ENCODE measurements around the gene OLFM1. TPM values are rescaled to one million over a fixed set of nuclear protein-coding genes. Genes with fewer than 3 reads are reported as not detected.

The OLFM1 gene
- total RNA-seq, 1 donor from 2014 or later: 0.37 TPM

DNA sequence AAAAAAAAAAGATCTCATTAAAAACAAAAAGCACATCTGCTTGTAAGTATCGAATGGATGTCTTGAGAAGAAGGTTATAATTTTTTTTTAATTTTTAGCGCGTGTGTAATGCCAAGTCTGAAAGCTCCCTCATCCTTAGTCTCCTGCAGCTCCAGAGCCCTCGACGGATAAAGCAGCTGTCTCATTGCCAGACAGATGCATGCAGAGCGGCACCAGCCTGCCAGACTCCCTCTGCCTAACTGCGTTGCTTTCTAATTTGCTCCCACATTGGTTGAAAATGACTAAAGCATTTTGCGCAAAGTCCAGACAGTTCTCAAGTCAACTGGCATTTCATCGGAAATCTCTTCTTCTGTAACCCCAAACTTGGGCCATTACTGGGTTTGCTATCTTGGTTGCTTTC lies 29.4 kb downstream of the OLFM1 start:
- H3K27ac Mint-ChIP-seq: no peak overlapping the region
- DNase-seq (ENCODE audit: low spot score): no peak
- no peaks in the 10 kb centered on the region for H3K9me3 Mint-ChIP-seq
- no peak overlapping the region for H3K4me3 Mint-ChIP-seq (ENCODE audit: low read depth)
- intact Hi-C loops (cut with micrococcal nuclease): no loop called here
- H3K36me3 Mint-ChIP-seq (ENCODE audit: low read depth): no peaks in the 10 kb centered on the region
- H3K27me3 Mint-ChIP-seq (ENCODE audit: low read depth): no peaks in the 10 kb centered on the region
- no peaks in the 10 kb centered on the region for H3K4me1 Mint-ChIP-seq (ENCODE audit: low read depth)

DNA sequence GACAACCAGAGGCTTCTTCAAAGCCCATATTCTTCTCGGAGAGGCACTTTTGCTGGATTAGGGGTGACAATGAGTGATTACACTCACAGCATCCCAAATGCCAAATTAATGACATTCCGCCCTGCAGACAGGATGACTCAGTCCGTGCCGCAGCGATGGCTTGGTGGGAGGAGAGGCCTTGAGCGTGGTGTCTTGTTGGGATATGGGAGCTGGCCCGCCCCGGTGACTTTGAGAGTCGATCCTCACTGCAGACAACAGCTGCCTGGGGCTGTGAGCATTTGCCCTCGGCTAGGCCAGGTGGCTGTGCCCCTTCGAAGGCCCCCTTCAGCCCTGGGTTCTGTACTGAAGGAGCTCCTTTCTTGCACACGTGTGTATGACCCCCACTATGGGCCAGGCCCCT lies 29.8 kb downstream of the OLFM1 start:
- no peaks in the 10 kb centered on the region for H3K36me3 Mint-ChIP-seq (ENCODE audit: low read depth)
- no peaks in the 10 kb centered on the region for H3K27me3 Mint-ChIP-seq (ENCODE audit: low read depth)
- H3K27ac Mint-ChIP-seq: no peak overlapping the region
- H3K9me3 Mint-ChIP-seq: no peaks in the 10 kb centered on the region
- DNase-seq (ENCODE audit: low spot score): no peak
- no peaks in the 10 kb centered on the region for H3K4me1 Mint-ChIP-seq (ENCODE audit: low read depth)
- H3K4me3 Mint-ChIP-seq (ENCODE audit: low read depth): no peak overlapping the region
- intact Hi-C loops (cut with micrococcal nuclease): no loop called here

DNA sequence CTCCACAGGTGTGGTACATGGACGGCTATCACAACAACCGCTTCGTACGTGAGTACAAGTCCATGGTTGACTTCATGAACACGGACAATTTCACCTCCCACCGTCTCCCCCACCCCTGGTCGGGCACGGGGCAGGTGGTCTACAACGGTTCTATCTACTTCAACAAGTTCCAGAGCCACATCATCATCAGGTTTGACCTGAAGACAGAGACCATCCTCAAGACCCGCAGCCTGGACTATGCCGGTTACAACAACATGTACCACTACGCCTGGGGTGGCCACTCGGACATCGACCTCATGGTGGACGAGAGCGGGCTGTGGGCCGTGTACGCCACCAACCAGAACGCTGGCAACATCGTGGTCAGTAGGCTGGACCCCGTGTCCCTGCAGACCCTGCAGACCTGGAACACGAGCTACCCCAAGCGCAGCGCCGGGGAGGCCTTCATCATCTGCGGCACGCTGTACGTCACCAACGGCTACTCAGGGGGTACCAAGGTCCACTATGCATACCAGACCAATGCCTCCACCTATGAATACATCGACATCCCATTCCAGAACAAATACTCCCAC lies 32.1 kb downstream of the OLFM1 start:
- Mint-ChIP-seq H3K27me3 (ENCODE audit: low read depth) (no peaks in the 10 kb centered on the region), H3K9me3 (no peaks in the 10 kb centered on the region), H3K36me3 (ENCODE audit: low read depth) (no peaks in the 10 kb centered on the region), H3K4me1 (ENCODE audit: low read depth) (no peaks in the 10 kb centered on the region), H3K27ac (no peak overlapping the region), H3K4me3 (ENCODE audit: low read depth) (no peak overlapping the region)
- intact Hi-C loops (cut with micrococcal nuclease): no loop called here
- no peak for DNase-seq (ENCODE audit: low spot score)

DNA sequence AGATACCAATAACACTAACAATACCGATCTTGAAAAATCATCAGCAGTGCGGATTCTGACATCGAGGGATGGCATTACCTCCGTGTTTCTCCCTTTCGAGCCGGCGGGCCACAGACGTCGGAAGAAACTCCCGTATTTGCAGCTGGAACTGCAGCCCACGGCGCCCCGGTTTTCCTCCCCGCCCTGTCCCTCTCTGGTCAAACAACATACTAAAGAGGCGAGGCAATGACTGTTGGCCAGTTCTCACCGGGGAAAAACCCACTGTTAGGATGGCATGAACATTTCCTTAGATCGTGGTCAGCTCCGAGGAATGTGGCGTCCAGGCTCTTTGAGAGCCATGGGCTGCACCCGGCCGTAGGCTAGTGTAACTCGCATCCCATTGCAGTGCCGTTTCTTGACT lies 32.8 kb downstream of the OLFM1 start:
- H3K27ac Mint-ChIP-seq: no peak overlapping the region
- no peaks in the 10 kb centered on the region for H3K27me3 Mint-ChIP-seq (ENCODE audit: low read depth)
- intact Hi-C loops (cut with micrococcal nuclease): no loop called here
- no peaks in the 10 kb centered on the region for H3K9me3 Mint-ChIP-seq
- no peaks in the 10 kb centered on the region for H3K36me3 Mint-ChIP-seq (ENCODE audit: low read depth)
- DNase-seq (ENCODE audit: low spot score): no peak
- H3K4me3 Mint-ChIP-seq (ENCODE audit: low read depth): no peak overlapping the region
- H3K4me1 Mint-ChIP-seq (ENCODE audit: low read depth): no peaks in the 10 kb centered on the region

DNA sequence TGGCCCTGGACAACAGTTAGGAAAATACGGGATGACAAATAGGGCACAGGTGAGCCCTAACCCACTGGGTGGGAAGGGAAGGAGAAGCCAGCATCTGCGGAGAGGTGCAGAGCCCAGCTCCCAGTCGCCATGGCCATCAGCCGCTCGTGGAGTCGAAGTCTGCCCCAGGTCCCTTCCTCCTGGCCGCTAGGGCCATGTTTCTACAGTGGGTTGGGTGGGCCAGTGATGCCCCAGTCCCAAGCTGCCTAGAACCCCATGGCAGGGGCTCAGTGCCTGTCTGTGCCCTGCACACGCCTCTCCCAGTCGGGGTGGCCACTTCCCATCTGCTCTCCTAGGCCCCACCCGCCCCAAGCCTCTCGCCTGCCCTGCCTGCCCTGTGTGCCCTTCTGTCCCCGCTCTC lies 34.8 kb downstream of the OLFM1 start:
- H3K4me3 Mint-ChIP-seq (ENCODE audit: low read depth): no peak overlapping the region
- intact Hi-C loops (cut with micrococcal nuclease): no loop called here
- no peaks in the 10 kb centered on the region for H3K9me3 Mint-ChIP-seq
- no peak overlapping the region for H3K27ac Mint-ChIP-seq
- no peak for DNase-seq (ENCODE audit: low spot score)
- H3K27me3 Mint-ChIP-seq (ENCODE audit: low read depth): no peaks in the 10 kb centered on the region
- no peaks in the 10 kb centered on the region for H3K36me3 Mint-ChIP-seq (ENCODE audit: low read depth)
- no peaks in the 10 kb centered on the region for H3K4me1 Mint-ChIP-seq (ENCODE audit: low read depth)

DNA sequence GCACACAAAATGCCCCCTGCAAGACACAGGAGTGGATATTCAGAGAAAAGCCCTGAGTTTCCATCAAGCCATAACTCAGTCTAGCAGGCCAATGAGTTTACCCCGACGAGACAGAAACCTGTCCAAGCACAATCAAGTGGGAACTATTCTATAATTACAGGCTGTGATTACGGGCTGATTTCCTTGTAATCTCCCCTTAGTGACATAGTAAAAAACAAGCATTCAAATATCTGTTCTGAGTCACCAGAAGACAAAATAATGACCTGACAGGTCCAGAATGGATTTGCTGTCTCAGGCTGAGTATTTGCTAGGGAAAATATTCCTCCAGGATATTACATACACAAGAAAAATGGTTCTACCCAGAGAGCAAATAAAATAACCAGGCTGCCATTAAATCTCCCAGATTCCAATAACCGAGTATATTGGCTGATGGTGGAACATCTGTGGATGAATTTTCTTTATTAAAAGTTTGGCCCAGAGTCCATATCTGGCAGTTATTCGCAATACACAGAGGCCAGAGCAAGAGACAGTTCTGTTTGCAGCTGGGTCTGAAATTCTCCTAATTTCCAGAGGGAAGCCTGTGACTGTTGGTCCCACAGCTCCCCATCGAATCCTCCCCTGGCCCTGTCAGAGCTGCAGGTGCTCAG lies 35.8 kb downstream of the OLFM1 start:
- no peak overlapping the region for H3K27ac Mint-ChIP-seq
- H3K27me3 Mint-ChIP-seq (ENCODE audit: low read depth): no peaks in the 10 kb centered on the region
- H3K4me3 Mint-ChIP-seq (ENCODE audit: low read depth): no peak overlapping the region
- intact Hi-C loops (cut with micrococcal nuclease): no loop called here
- H3K9me3 Mint-ChIP-seq: no peaks in the 10 kb centered on the region
- H3K4me1 Mint-ChIP-seq (ENCODE audit: low read depth): no peaks in the 10 kb centered on the region
- no peaks in the 10 kb centered on the region for H3K36me3 Mint-ChIP-seq (ENCODE audit: low read depth)
- no peak for DNase-seq (ENCODE audit: low spot score)

DNA sequence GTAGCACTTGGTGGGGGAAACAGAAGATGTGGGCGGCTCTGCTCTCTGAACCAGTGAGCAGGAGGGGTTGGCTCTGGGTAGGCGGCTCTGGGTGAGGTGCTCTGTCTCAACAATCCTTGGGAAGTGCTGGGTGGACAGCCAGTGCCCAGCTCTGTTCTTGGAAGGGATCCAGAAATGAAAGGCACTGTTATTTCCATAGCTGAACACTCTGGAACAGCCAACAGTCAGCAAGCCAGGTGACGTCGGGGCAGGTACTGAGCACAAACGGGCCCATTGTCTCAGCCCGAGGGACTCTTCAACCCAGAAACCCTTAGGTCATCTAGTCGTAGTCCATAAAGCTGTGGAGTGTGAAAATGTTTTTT lies 36.3 kb downstream of the OLFM1 start:
- no peaks in the 10 kb centered on the region for H3K27me3 Mint-ChIP-seq (ENCODE audit: low read depth)
- no peaks in the 10 kb centered on the region for H3K9me3 Mint-ChIP-seq
- H3K36me3 Mint-ChIP-seq (ENCODE audit: low read depth): no peaks in the 10 kb centered on the region
- no peak for DNase-seq (ENCODE audit: low spot score)
- H3K4me3 Mint-ChIP-seq (ENCODE audit: low read depth): no peak overlapping the region
- H3K27ac Mint-ChIP-seq: no peak overlapping the region
- intact Hi-C loops (cut with micrococcal nuclease): no loop called here
- no peaks in the 10 kb centered on the region for H3K4me1 Mint-ChIP-seq (ENCODE audit: low read depth)

DNA sequence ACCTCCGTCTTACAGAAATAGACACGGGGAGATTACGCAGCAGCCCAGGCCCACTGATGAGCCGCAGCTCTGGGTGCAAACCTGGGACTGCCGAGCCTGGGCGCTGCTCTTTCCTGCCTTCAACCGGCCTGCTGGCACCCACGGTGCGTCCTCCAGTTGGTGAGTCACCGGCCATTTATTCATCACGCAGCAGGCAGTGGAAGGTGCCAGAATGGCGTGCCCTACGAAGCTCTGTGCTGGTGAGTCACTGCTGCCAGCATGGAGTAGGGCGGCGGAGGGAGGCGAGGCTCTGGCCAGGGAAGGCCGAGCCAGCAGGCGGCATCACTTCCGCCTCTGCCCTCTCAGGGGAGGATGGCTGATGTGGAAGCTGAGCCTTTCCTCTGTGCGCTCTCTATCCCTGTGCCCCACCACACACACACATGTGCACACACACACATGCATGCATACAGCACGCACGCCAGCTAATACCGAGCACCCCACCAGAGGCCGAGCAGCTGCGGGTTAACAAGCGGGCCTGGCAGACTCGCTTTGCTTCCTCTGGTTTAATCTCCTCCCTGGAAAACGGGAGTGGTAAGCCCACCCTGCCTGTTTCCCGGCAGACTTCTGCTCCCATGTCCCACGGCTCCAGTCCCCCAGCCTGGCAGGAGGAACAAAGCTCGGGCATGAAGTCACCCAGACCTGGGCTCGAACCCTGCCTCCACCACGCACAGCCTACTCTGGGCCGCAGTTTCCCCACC lies 39.2 kb downstream of the OLFM1 start:
- H3K27ac Mint-ChIP-seq: no peak overlapping the region
- no peaks in the 10 kb centered on the region for H3K27me3 Mint-ChIP-seq (ENCODE audit: low read depth)
- intact Hi-C loops (cut with micrococcal nuclease): no loop called here
- H3K4me1 Mint-ChIP-seq (ENCODE audit: low read depth): no peaks in the 10 kb centered on the region
- no peak for DNase-seq (ENCODE audit: low spot score)
- no peaks in the 10 kb centered on the region for H3K36me3 Mint-ChIP-seq (ENCODE audit: low read depth)
- H3K9me3 Mint-ChIP-seq: no peaks in the 10 kb centered on the region
- no peak overlapping the region for H3K4me3 Mint-ChIP-seq (ENCODE audit: low read depth)

DNA sequence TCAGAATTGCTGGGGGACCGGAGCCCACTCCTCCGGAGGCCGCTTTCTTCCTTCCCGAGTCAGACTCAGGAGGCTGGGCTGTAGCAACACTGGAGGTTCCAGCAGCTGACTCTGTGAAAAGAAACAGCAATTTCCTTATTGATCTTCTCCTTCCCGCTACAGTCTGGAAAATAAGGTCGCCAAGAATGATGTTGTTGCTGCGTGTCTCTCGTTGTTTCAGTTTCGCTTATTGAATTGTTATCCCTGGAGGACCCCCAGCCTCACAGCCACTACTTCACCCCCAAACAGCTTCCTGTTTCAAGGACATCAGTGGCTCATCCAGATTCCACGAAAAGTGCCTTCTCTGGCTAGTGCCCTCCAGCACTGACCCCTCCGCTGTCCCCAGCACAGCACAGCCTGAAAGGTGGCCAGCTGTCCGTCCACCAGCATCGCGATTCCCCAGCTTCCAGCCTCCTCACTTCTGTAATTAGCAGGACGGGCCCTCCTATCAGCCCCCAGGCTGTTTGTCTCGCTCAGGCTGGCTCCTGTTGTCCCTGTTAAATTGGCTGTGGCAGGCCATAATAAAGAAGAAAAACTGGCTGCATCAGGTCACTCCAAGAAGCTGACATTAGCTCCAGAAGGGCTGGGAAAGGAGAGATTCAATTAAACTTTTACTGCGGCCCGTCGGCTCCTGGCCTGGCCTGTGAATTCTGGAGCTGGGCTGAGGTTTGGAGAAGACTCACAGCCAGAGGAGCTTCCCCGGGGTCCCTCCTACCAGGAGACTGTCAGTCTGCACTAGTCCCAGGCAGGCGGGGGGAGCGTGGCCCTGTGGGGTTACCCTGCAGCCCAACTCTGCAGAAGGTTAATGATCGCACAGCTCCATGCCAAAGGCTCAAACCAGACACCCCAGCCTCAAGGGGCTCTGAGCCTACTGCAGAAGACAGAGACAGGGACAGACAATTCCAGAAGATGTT lies 40.5 kb downstream of the OLFM1 start:
- Mint-ChIP-seq H3K9me3 (no peaks in the 10 kb centered on the region), H3K4me3 (ENCODE audit: low read depth) (no peak overlapping the region), H3K27me3 (ENCODE audit: low read depth) (no peaks in the 10 kb centered on the region), H3K36me3 (ENCODE audit: low read depth) (no peaks in the 10 kb centered on the region), H3K27ac (no peak overlapping the region), H3K4me1 (ENCODE audit: low read depth) (no peaks in the 10 kb centered on the region)
- intact Hi-C loops (cut with micrococcal nuclease): no loop called here
- no peak for DNase-seq (ENCODE audit: low spot score)

DNA sequence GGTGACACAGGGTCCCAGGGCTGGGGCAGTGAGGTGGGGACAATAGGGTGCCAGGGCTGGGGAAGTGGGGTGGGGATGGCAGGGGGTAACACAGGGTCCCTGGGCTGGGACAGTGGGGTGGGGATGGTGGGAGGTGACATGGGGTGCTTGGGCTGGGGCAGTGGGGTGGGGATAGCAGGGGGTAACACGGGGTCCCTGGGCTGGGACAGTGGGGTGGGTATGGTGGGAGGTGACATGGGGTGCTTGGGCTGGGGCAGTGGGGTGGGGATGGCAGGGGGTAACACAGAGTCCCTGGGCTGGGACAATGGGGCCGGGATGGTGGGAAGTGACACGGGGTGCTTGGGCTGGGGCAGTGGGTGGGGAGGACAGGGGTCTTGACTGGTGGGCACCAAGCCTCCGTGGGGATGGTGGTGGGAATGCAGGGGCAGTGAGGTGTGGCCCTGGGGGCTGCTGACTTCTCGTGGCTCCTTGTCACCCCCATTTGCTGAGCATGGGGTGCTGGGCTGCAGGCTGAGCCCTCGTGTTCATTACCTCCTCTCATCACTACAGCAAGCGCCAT lies 41.7 kb downstream of the OLFM1 start:
- no peaks in the 10 kb centered on the region for H3K27me3 Mint-ChIP-seq (ENCODE audit: low read depth)
- H3K4me3 Mint-ChIP-seq (ENCODE audit: low read depth): no peak overlapping the region
- H3K27ac Mint-ChIP-seq: no peak overlapping the region
- H3K36me3 Mint-ChIP-seq (ENCODE audit: low read depth): no peaks in the 10 kb centered on the region
- H3K4me1 Mint-ChIP-seq (ENCODE audit: low read depth): no peaks in the 10 kb centered on the region
- intact Hi-C loops (cut with micrococcal nuclease): no loop called here
- DNase-seq (ENCODE audit: low spot score): no peak
- H3K9me3 Mint-ChIP-seq: no peaks in the 10 kb centered on the region

DNA sequence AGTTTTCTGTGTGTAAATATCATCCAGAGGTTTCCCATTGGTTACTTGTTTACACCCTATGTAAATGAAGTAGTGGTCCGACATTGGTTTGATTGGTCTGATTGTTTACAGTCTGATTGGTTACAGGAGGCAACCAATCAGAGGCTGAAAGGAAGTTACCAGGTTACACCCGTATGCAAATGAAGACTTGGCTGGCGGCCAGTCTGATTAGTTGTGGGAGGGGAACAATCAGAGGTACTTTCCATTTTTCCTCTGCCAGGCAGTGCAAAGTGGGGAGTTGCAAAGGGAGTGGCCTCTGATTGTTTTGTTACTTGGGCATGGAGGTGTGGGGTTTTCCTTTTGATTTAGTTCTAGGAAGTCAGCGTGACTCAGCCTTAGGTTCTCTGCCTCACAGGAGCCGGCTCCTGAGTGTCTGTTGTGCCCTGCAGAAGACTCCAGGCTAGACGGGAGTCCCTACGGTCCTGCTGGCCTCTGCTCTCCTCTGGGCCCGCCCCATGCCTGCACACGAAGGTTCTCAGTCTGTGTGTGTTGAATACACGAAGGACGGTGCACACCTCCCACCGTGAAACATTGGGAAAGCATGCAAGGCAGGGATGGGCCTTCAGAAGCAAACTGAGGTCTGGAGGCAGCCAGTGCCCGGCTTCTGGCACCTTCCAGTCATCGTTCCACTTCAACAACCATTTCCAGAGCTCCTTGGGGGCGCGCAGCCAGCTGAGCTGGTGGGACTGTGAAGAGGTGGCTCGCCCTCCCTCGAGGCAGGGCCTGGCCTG lies 42.9 kb downstream of the OLFM1 start:
- H3K4me3 Mint-ChIP-seq (ENCODE audit: low read depth): no peak overlapping the region

DNA sequence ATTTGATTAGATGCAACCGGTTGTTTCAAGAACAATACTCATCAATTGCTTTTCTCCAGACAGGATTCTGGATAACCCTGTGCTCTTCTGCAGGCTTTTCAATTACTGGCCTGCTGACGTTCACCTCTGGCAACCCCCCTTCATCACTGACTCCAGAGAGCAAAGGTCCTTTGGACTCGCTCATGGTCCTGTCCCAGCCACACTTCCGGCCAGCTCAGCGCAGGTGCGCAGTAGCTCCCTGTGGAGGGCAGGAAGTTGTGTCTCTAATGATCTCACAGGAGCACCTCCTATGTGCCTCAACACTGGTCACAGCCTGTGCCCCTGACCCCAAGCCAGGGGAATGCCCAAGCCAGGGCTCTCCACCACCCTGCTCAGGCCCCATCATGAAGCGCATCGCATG lies 44.0 kb downstream of the OLFM1 start:
- DNase-seq (ENCODE audit: low spot score): no peak
- Mint-ChIP-seq H3K4me3 (ENCODE audit: low read depth) (no peak overlapping the region), H3K27ac (no peak overlapping the region), H3K36me3 (ENCODE audit: low read depth) (no peaks in the 10 kb centered on the region), H3K27me3 (ENCODE audit: low read depth) (no peaks in the 10 kb centered on the region), H3K9me3 (no peaks in the 10 kb centered on the region), H3K4me1 (ENCODE audit: low read depth) (no peaks in the 10 kb centered on the region)
- intact Hi-C loops (cut with micrococcal nuclease): no loop called here

More for the DNA sequence above, 42.9 kb downstream of the OLFM1 start:
- no peak for DNase-seq (ENCODE audit: low spot score)
- Mint-ChIP-seq H3K27me3 (ENCODE audit: low read depth) (no peaks in the 10 kb centered on the region), H3K4me1 (ENCODE audit: low read depth) (no peaks in the 10 kb centered on the region), H3K36me3 (ENCODE audit: low read depth) (no peaks in the 10 kb centered on the region), H3K9me3 (no peaks in the 10 kb centered on the region), H3K27ac (no peak overlapping the region)
- intact Hi-C loops (cut with micrococcal nuclease): no loop called here

Data from activated T-helper 2 cell treated with anti-CD3 and anti-CD28 coated beads, Interferon-gamma antibody, Interleukin-2, Interleukin-4, amounts not matched to agents 10 μg/mL and 5 μg/mL and 100 μg/mL, durations not matched to agents 14 hours and 24 hours and 36 hours (primary cell).